GM21717 (cell line): Measurements from ENCODE around the gene IMMP2L.

Source experiments
- ATAC-seq: cut with Tn5 transposase; IDR thresholded peaks from one replicate; pipeline ENCODE4 v1.9.1; 2021; ENCODE audit warnings: mild to moderate bottlenecking, moderate library complexity; ENCODE audit not compliant: unreplicated experiment

The IMMP2L gene

DNA sequence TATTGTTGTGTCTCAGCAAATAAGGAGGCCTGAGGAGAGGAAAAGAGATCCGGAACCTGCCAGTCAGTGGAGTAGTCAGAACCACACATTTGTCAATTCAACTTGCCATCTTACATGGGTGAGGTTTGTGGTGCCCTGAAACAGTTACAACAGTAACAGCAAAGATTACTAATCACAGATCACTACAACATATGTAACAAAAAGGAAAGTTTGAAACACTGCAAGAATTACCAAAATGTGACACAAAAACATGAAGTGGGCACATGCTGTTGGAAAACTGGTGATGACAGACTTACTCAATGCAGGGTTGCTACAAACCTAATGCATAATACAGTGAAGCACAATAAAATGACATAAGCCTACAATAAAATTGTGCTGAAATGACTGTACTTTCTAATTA lies 382.0 kb downstream of the IMMP2L start:
- ATAC-seq, result no peak

DNA sequence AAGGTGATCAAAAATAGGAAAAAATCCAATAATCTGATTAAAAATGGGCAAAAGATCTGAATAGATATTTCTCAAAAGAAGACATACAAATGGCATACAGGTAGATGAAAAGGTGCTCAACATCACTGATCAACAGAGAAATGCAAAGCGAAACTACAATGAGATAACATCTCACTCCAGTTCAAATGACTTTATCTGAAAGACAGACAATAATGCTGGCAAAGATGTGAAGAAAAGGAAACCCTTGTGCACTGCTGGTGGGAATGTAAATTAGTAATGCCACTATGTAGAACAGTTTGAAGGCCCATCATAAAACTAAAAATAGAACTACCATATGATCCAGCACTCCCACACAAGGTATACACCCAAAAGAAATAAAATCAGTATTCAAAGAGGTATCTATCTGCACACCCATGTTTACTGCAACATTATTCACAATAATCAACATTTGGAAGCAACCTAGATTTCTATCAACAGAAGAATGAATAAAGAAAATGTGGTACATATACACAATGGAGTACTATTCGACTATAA lies 386.3 kb downstream of the IMMP2L start:
- no peak for ATAC-seq

DNA sequence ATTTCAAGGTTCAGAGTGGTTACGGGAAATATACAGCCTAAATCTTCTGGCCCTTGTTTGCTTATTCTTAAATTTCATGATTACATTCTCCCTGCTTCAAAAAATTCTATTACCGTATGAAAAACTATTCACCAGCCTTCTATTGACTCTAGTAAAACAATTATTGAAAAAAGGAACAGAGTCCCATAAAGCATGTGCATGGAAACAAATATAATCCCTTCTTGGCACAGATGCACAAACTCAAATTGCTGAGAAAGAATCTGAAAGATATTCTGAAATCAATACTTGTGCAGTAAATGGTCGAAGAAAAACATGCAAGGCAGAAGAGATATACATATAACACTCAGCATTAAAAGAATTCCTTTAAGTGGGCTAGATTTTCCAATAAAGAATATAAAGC lies 387.8 kb downstream of the IMMP2L start:
- no peak for ATAC-seq

DNA sequence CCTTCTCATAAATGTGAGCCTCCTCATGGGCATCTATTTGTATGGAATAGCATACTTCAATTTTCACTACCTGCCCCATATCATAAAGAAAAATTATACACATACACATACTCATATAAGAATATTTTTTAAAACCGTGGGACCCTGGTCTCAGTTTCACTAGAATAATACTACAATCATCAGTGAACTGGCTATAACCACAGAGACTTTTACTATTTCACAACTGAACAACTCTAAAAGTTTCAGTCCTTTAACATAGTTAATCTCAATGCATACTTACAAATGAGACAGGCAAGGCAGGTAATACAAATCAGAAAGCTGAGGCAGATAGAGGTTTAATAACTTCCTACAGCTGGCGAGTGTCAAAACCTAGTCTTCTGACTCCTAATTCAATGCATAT lies 388.3 kb downstream of the IMMP2L start:
- ATAC-seq, result peak; percentile 55

DNA sequence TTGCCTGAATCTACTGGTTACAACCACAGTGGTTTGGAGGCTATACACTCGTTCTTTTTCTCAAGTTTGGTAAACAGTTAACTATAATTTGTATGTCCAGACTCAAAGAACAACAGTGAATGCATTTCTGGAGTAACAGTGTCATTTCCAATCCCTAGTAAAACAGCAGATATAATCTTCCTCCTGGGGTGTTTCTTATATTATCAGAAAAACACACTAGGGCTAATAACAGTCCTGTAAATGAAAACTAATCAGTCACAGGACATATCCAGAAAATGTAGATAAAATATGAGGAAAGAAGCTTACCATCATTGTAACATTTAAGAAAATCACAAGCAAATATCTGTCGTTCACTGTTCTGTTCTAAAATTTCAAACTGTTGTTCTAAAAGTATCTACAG lies 388.8 kb downstream of the IMMP2L start:
- no peak for ATAC-seq

DNA sequence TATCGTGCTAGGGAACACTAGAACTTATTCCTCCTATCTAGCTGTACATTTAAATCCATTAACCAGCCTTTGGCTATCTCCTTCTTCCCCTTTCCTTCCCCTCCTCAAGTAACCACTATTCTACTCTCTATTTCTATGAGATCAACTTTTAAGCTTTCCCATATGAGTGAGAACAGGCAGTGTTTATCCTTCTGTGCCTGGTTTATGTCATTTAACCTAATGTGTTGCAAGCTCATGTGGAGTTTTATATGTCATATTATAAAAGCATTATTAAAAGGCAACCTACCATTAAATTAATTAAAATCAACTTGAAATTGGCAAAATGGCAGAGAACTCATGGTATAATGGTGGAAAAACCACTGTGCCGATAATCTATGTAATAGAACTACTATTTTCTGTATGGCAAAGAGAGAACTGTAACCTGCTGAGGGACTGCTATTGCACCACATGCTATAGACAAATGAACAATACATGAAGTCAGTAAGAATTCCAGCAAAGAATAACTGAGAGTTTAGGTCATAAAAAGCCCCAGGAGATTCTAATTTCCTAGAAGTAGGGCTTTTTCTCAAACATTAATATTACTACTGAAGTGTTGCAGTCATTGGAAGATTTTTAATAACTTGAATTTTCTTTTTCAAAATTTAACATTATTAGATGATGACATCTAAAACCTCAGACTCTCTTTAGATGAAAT lies 389.6 kb downstream of the IMMP2L start:
- ATAC-seq, result no peak

- ATAC-seq, result no peak
Measured at GRCh38 chr7:111168182-111168581, 394.1 kb downstream of the IMMP2L start.

GRCh38 chr7:111164442-111164841 lies 397.9 kb downstream of the IMMP2L start:
- no peak for ATAC-seq

DNA sequence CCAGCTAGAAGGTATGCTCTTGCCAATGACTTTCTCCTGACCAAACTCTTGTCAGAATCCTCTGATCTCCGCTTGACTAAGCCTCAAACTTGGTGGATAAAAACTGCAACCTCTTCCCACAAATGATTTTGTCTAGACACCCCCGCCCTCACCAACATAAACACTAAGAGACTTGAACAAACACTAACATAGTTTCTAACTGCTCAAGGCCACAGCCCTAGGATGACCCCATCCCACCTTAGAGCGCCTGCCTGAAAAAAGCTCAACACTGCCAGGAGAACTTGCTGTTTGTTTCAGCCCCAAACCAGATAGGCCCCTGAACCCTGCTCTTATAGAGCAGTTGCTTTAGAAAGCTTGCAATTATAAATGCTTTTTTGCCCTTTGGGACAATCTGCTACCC lies 399.6 kb downstream of the IMMP2L start:
- ATAC-seq, result no peak

GRCh38 chr7:111160297-111160696 lies 402.0 kb downstream of the IMMP2L start:
- ATAC-seq, result no peak

GRCh38 chr7:111159426-111159825 lies 402.9 kb downstream of the IMMP2L start:
- no peak for ATAC-seq

- ATAC-seq, result no peak
Measured at GRCh38 chr7:111150709-111151108, 411.6 kb downstream of the IMMP2L start.

- no peak for ATAC-seq
Measured at GRCh38 chr7:111147708-111148533, 414.4 kb downstream of the IMMP2L start.

- ATAC-seq, result no peak
Measured at GRCh38 chr7:111146136-111146535, 416.2 kb downstream of the IMMP2L start.

DNA sequence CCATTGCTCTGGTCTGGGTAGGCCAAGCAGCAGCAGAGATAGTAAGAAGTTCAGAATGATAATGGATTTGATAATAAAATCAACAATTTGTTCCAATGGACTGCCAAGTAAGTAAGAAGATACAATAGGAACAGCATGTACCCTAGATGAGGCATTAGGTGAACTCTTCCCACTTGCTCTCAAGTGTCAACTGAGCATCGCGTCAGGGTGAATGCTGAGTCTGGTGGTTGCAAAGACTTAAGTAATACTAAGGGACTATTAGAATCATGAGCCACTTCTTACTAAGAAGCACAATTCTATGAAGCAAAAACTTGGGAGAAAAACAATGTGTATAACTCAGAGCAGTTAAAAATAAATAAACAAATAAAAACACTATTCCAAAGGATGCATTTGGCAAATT lies 416.8 kb downstream of the IMMP2L start:
- no peak for ATAC-seq

- no peak for ATAC-seq
Measured at GRCh38 chr7:111140091-111140865, 422.0 kb downstream of the IMMP2L start.

DNA sequence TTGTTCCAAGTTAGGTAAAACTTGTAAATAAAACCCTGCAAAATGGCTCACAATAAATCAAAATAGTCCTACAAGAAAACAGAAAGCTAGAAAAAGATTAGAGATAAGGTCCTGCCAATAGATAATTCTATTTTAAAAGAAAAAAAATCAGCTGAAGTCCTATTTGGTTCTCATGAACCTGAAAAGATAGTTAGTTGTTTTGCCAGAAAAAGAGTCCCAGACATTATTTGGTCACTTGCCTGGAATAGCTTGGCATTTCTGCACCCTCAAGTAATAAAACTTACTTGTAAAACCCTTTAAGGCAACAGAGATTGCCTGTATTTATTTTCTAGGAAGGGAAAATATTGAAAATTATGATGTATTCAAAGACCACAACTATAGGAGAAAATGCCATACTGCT lies 423.7 kb downstream of the IMMP2L start:
- no peak for ATAC-seq

DNA sequence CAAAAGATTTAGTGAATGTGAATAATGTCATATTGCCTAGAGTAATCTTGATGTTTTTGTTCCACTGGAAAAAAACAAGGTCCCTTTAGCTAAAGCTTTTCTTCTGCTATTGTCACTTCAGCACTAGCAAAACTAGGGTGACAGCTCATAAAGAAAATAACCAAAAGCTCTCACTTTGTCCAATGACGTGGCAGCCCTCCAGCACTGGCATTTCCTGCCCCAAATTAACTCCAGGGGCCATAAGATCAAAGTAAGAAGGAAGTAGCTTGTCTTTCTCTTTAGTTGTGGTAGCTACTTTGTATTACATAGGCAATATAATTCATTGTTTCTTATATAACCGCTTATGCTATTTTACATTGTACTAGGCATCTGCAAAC lies 424.1 kb downstream of the IMMP2L start:
- peak; percentile 97 for ATAC-seq

- peak; percentile 88 for ATAC-seq
Measured at GRCh38 chr7:111137296-111138192, 424.7 kb downstream of the IMMP2L start.

- ATAC-seq, result no peak
Measured at GRCh38 chr7:111132833-111133232, 429.5 kb downstream of the IMMP2L start.
